Epidermal melanocyte (primary cell): Measurements from ENCODE around the gene CSAD.

Experiments used
- DNase-seq: peaks from one replicate; pipeline ENCODE4 v3.0.0; 2011; ENCODE audit warnings: low spot score; ENCODE audit not compliant: insufficient read length

CSAD gene

GRCh38 chr12:53200107-53200457, 19.4 kb upstream of the CSAD start:
- no peak for DNase-seq

- DNase-seq, result no peak
These were observed 19.0 kb upstream of the CSAD start for GRCh38 chr12:53199700-53200099.

GRCh38 chr12:53198486-53199110, 17.9 kb upstream of the CSAD start:
- no peak for DNase-seq

- no peak for DNase-seq
These were observed 16.4 kb upstream of the CSAD start for GRCh38 chr12:53197011-53197640.

- DNase-seq, result no peak
These were observed 15.8 kb upstream of the CSAD start for GRCh38 chr12:53196486-53196885.

GRCh38 chr12:53195516-53196420, 15.0 kb upstream of the CSAD start:
- no peak for DNase-seq

GRCh38 chr12:53194973-53195372, 14.2 kb upstream of the CSAD start:
- DNase-seq, result no peak

GRCh38 chr12:53193985-53194716, 13.4 kb upstream of the CSAD start:
- no peak for DNase-seq

- no peak for DNase-seq
These were observed 12.3 kb upstream of the CSAD start for GRCh38 chr12:53193040-53193439.

GRCh38 chr12:53192531-53193021, 11.9 kb upstream of the CSAD start:
- no peak for DNase-seq

- DNase-seq, result no peak
These were observed 11.3 kb upstream of the CSAD start for GRCh38 chr12:53191885-53192530.

GRCh38 chr12:53191096-53191884, 10.6 kb upstream of the CSAD start:
- no peak for DNase-seq

- DNase-seq, result no peak
These were observed 9.5 kb upstream of the CSAD start for GRCh38 chr12:53190108-53190729.

- no peak for DNase-seq
These were observed 6.6 kb upstream of the CSAD start for GRCh38 chr12:53187145-53187899.

- no peak for DNase-seq
These were observed 6.0 kb upstream of the CSAD start for GRCh38 chr12:53186745-53187144.

- no peak for DNase-seq
These were observed 4.9 kb upstream of the CSAD start for GRCh38 chr12:53185582-53186153.

- no peak for DNase-seq
These were observed 4.1 kb upstream of the CSAD start for GRCh38 chr12:53184828-53185227.

- DNase-seq, result no peak
These were observed 2.2 kb upstream of the CSAD start for GRCh38 chr12:53182903-53183302.

- DNase-seq, result no peak
These were observed 1.2 kb upstream of the CSAD start for GRCh38 chr12:53181935-53182334.
